OCI-LY1 (cell line): ENCODE results near the gene ZSCAN23.
"Not testable (repeated sequence)": the region's sequence is repeated elsewhere in the genome, so short reads cannot be mapped to it uniquely, and the experiment has no call there.

Source experiments
- H2AFZ ChIP-seq: fragments of 200-600 bp; sonication (generic), shearing (Covaris generic); 2 replicates; pipeline ENCODE4 v1.6.0; 2014; ENCODE audit warnings: antibody characterized with exemption, mild to moderate bottlenecking, low read length
- H3F3A ChIP-seq: fragments of 200-600 bp; sonication (generic), shearing (Covaris generic); 2 replicates; pipeline ENCODE4 v1.6.0; 2014; ENCODE audit warnings: mild to moderate bottlenecking, antibody characterized with exemption, low read length, moderate library complexity; ENCODE audit not compliant: insufficient read depth
- H3K27ac ChIP-seq: fragments of 200-600 bp; sonication (generic); 2 replicates; pipeline ENCODE4 v1.5.1; 2014; ENCODE audit warnings: low read length, mixed run types, mild to moderate bottlenecking, low read depth; ENCODE audit not compliant: poor library complexity, severe bottlenecking
- H3K27me3 ChIP-seq: fragments of 200-600 bp; sonication (generic); 2 replicates; pipeline ENCODE4 v1.6.0; 2014; ENCODE audit warnings: antibody characterized with exemption, mild to moderate bottlenecking, low read length, moderate library complexity; ENCODE audit not compliant: insufficient read depth
- H3K36me3 ChIP-seq: fragments of 200-600 bp; sonication (generic); 2 replicates; pipeline ENCODE4 v1.6.1; 2014; ENCODE audit warnings: mild to moderate bottlenecking, antibody characterized with exemption, low read length, moderate library complexity, mixed read lengths; ENCODE audit not compliant: insufficient read depth
- H3K4me1 ChIP-seq: fragments of 200-600 bp; sonication (generic); 2 replicates; pipeline ENCODE4 v1.5.1; 2014; ENCODE audit warnings: mild to moderate bottlenecking, low read length, moderate library complexity; ENCODE audit not compliant: insufficient read depth, severe bottlenecking
- H3K4me2 ChIP-seq: fragments of 200-600 bp; sonication (generic), shearing (Covaris generic); 2 replicates; pipeline ENCODE4 v1.6.1; 2014; ENCODE audit warnings: low read length
- H3K4me3 ChIP-seq: fragments of 200-600 bp; sonication (generic); 2 replicates; pipeline ENCODE4 v1.5.1; 2014; ENCODE audit warnings: low read length, low read depth, mild to moderate bottlenecking, mixed read lengths; ENCODE audit not compliant: poor library complexity, severe bottlenecking
- H3K79me2 ChIP-seq: fragments of 200-600 bp; shearing (Covaris generic); 2 replicates; pipeline ENCODE4 v1.6.1; 2016; ENCODE audit warnings: mixed run types, low read length, mixed read lengths; ENCODE audit not compliant: insufficient read depth
- H3K9ac ChIP-seq: fragments of 200-600 bp; sonication (generic), shearing (Covaris generic); 2 replicates; pipeline ENCODE4 v1.6.1; 2014; ENCODE audit warnings: mild to moderate bottlenecking, low read length, mixed read lengths
- H3K9me2 ChIP-seq: fragments of 200-600 bp; sonication (generic), shearing (Covaris generic); 2 replicates; pipeline ENCODE4 v1.6.1; 2014; ENCODE audit warnings: low read depth, mild to moderate bottlenecking, low read length, mixed read lengths
- H3K9me3 ChIP-seq: fragments of 200-600 bp; shearing (Covaris generic); 2 replicates; pipeline ENCODE4 v1.6.1; 2014; ENCODE audit warnings: low read length, mixed read lengths
- H4K20me1 ChIP-seq: fragments of 200-600 bp; sonication (generic), shearing (Covaris generic); 2 replicates; pipeline ENCODE4 v1.6.0; 2016; ENCODE audit warnings: mild to moderate bottlenecking, low read length; ENCODE audit not compliant: insufficient read depth
- CTCF ChIP-seq: fragments of 200-600 bp; sonication (generic), shearing (Covaris generic); IDR thresholded peaks from 2 replicates; pipeline ENCODE4 v1.5.1; 2017; ENCODE audit warnings: mild to moderate bottlenecking, antibody characterized with exemption, low read length, moderate library complexity, mixed read lengths
- EZH2 ChIP-seq: fragments of 200-600 bp; sonication (generic), shearing (Covaris generic); IDR thresholded peaks from 2 replicates; pipeline ENCODE4 v1.8.0; 2017; ENCODE audit warnings: borderline replicate concordance, mixed run types, mild to moderate bottlenecking, antibody characterized with exemption, low read length, moderate library complexity, mixed read lengths

The ZSCAN23 gene

DNA sequence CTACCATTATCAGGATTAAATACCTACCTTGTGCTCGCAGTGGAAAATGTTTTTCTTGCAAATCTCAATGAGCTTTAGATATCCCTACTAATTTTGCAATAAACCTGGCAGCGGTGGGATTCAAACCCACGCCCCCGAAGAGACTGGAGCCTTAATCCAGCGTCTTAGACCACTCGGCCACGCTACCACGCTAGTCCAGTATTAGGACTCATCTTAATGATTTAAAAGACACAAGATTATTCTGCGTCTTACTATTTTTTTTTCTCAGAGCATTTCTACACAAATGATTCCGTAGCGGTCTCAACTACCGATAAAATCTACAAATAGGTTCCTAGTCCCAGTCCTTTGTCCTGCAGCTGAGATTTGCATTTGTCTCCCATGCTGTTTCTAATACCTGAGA is 35.2 kb upstream of the ZSCAN23 start:
- no peaks in the 10 kb centered on the region for H3K27me3 ChIP-seq
- no peaks in the 10 kb centered on the region for H3K9me2 ChIP-seq
- H4K20me1 ChIP-seq: no peaks in the 10 kb centered on the region
- H3K4me3 ChIP-seq: no peak overlapping the region
- no peaks in the 10 kb centered on the region for H3K36me3 ChIP-seq
- TF ChIP-seq CTCF (no peak), EZH2 (no peak)
- no peaks in the 10 kb centered on the region for H3K9me3 ChIP-seq
- no peaks in the 10 kb centered on the region for H3K79me2 ChIP-seq
- H3K4me2 ChIP-seq: no peak overlapping the region
- no peaks in the 10 kb centered on the region for H3K4me1 ChIP-seq
- H3K27ac ChIP-seq: no peak overlapping the region
- H3K9ac ChIP-seq: no peak overlapping the region
- H3F3A ChIP-seq: no peaks in the 10 kb centered on the region
- H2AFZ ChIP-seq: no peak overlapping the region

DNA sequence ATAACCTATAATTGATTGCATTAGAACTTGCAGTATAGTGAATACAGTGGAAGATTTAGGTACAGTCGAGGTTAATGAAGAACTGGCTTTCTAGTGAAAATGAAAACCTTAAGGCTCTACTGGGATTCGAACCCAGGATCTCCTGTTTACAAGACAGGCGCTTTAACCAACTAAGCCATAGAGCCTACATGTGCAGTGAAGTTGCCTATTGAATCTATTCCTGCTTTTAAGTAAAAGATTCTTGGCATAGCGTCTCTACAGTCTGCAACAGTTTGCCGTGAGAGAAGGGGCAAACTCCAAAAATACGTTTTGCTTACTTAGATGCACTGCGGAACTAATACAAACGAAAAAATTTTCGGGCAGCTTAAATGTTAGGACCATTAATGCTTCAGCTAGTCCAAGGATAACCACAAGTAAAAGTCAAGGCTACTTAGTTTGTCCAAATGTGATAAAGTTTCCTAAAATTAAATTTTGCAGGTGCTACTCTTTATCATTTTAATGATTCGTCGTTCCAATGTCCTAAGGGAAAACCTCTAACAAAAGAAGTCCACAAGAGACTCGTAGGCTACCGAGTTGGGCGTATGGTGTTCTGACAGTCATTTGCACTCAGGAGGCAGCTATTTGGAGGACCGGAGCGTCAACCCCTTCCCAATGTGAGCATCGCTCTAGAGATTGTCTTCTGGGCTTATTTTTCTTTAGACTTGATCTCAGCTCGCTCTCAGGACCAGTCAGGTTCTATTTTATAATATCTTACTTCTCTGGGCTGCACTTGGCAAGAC is 31.3 kb upstream of the ZSCAN23 start:
- Histone ChIP-seq H3K4me2 (no peak overlapping the region), H3K9me2 (no peaks in the 10 kb centered on the region), H3K79me2 (no peaks in the 10 kb centered on the region), H3K27ac (no peak overlapping the region), H3K9ac (no peak overlapping the region), H3K36me3 (no peaks in the 10 kb centered on the region), H3K4me1 (no peaks in the 10 kb centered on the region), H2AFZ (no peak overlapping the region), H3K9me3 (no peaks in the 10 kb centered on the region), H4K20me1 (no peaks in the 10 kb centered on the region), H3K4me3 (no peak overlapping the region), H3K27me3 (no peaks in the 10 kb centered on the region), H3F3A (no peaks in the 10 kb centered on the region)
- TF ChIP-seq EZH2: no peak
- TF ChIP-seq CTCF: no peak

DNA sequence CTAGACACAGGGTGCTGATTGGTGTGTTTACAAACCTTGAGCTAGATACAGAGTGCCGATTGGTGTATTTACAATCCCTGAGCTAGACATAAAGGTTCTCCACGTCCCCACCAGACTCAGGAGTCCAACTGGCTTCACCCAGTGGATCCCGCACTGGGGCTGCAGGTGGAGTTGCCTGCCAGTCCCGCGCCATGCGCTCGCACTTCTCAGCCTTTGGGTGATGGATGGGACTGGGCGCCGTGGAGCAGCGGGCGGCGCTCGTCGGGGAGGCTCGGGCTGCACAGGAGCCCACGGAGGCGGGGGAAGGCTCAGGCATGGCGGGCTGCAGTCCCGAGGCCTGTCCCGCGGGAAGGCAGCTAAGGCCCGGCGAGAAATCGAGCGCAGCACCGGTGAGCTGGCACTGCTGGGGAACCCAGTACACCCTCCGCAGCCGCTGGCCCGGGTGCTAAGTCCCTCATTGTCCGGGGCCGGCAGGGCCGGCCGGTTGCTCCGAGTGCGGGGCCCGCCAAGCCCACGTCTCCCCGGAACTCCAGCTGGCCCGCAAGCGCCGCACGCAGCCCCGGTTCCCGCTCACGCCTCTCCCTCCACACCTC is 26.0 kb upstream of the ZSCAN23 start:
- not testable (repeated sequence) for H3K27me3 ChIP-seq, H3K36me3 ChIP-seq, H3K9me3 ChIP-seq, H2AFZ ChIP-seq, H3K4me2 ChIP-seq, H3K9me2 ChIP-seq, H3K9ac ChIP-seq, H4K20me1 ChIP-seq, H3K4me3 ChIP-seq, H3K27ac ChIP-seq, H3F3A ChIP-seq, H3K79me2 ChIP-seq, H3K4me1 ChIP-seq

- Histone ChIP-seq H3K27me3 (no peaks in the 10 kb centered on the region), H3K4me3 (no peak overlapping the region)
Measured at GRCh38 chr6:28468056-28468455, 24.8 kb upstream of the ZSCAN23 start.

More at GRCh38 chr6:28468056-28468455, 24.8 kb upstream of the ZSCAN23 start:
- Histone ChIP-seq H3K79me2 (no peaks in the 10 kb centered on the region), H3K27ac (no peak overlapping the region), H3K9me2 (no peaks in the 10 kb centered on the region), H3K4me2 (no peak overlapping the region), H3K9me3 (0 out of 2 replicates have a peak, but pooled peaks cover 3% of the 10 kb centered on the region), H3K9ac (no peak overlapping the region), H3K4me1 (no peaks in the 10 kb centered on the region), H3K36me3 (no peaks in the 10 kb centered on the region), H2AFZ (no peak overlapping the region), H4K20me1 (no peaks in the 10 kb centered on the region), H3F3A (no peaks in the 10 kb centered on the region)
- no peak for TF ChIP-seq CTCF
- no peak for TF ChIP-seq EZH2
